Measurements from ENCODE around the gene CPT2. TPM values are rescaled to one million over a fixed set of nuclear protein-coding genes. Genes with fewer than 3 reads are reported as not detected.

CPT2 gene
- total and polyA plus RNA-seq, 9 donors = 6.7 to 32.1 (median 12.1) TPM

DNA sequence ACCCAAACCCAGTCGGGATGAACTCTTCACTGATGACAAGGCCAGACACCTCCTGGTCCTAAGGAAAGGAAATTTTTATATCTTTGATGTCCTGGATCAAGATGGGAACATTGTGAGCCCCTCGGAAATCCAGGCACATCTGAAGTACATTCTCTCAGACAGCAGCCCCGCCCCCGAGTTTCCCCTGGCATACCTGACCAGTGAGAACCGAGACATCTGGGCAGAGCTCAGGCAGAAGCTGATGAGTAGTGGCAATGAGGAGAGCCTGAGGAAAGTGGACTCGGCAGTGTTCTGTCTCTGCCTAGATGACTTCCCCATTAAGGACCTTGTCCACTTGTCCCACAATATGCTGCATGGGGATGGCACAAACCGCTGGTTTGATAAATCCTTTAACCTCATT lies 13.7 kb downstream of the CPT2 start:
- TF ChIP-seq, protein P1, sequence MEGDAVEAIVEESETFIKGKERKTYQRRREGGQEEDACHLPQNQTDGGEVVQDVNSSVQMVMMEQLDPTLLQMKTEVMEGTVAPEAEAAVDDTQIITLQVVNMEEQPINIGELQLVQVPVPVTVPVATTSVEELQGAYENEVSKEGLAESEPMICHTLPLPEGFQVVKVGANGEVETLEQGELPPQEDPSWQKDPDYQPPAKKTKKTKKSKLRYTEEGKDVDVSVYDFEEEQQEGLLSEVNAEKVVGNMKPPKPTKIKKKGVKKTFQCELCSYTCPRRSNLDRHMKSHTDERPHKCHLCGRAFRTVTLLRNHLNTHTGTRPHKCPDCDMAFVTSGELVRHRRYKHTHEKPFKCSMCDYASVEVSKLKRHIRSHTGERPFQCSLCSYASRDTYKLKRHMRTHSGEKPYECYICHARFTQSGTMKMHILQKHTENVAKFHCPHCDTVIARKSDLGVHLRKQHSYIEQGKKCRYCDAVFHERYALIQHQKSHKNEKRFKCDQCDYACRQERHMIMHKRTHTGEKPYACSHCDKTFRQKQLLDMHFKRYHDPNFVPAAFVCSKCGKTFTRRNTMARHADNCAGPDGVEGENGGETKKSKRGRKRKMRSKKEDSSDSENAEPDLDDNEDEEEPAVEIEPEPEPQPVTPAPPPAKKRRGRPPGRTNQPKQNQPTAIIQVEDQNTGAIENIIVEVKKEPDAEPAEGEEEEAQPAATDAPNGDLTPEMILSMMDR (IDR thresholded peaks at IDR 0.05) = no peak
- no peak for TF ChIP-seq POLR2A (IDR thresholded peaks at IDR 0.05)
- intact Hi-C loops (cut with DNase I) = no loop called here

DNA sequence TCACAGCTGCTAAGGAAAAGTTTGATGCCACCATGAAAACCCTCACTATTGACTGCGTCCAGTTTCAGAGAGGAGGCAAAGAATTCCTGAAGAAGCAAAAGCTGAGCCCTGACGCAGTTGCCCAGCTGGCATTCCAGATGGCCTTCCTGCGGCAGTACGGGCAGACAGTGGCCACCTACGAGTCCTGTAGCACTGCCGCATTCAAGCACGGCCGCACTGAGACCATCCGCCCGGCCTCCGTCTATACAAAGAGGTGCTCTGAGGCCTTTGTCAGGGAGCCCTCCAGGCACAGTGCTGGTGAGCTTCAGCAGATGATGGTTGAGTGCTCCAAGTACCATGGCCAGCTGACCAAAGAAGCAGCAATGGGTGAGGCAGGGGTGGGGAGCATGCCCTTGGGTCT lies 14.3 kb downstream of the CPT2 start:
- 89 to 97% (median 95%) methylated on average over 11 of the region's 11 CpGs for WGBS, 3 donors
- H3K36me3 ChIP-seq = peaks cover 2% of the 10 kb centered on the region

More for the DNA sequence above, 13.7 kb downstream of the CPT2 start:
- Histone ChIP-seq H3K27ac (no peak overlapping the region), H3K4me1 (ENCODE audit: insufficient read depth) (no peaks in the 10 kb centered on the region), H3K36me3 (peaks cover 2% of the 10 kb centered on the region), H3K9me3 (no peaks in the 10 kb centered on the region), H3K27me3 (no peaks in the 10 kb centered on the region), H3K4me3 (no peak overlapping the region)
- DNase-seq = no peak
- WGBS, 3 donors = 84 to 88% (median 88%) methylated on average over 7 of the region's 7 CpGs

DNA sequence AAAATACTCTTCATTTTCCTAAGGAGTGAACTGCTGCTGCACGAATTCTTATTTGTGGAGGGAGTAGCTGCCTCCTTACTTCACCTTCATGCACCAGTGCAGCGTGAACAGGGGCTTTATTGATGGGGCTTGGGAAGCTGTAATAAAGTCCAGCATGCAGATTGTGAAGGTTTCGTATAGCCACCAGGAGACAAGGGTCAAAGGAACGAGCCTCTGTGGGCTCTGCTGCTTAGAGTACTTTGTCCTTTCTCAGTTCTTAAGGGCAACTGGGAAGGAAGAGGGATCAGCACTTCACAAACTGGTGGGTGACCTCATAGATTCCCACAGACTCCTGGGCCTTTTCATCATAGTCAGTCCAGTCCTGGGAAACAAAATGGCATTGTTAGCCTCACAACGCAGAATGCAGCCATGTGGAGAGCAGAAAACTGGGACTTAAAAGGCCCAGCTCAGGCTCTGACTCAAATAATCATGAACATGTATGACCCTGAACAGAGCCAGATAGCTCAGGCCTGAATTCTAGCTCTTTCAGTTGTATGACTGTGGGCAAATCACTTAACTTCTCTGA lies 17.8 kb downstream of the CPT2 start:
- TF ChIP-seq POLR2A (IDR thresholded peaks at IDR 0.05) (no peak), EP300 (IDR thresholded peaks at IDR 0.05) (no peak)
- TF ChIP-seq, protein P1 (IDR thresholded peaks at IDR 0.05) = no peak
- Histone ChIP-seq H3K4me1 (ENCODE audit: insufficient read depth) (no peaks in the 10 kb centered on the region), H3K36me3 (no peaks in the 10 kb centered on the region), H3K9me3 (no peaks in the 10 kb centered on the region), H3K4me3 (no peak overlapping the region), H3K27me3 (no peaks in the 10 kb centered on the region), H3K27ac (no peak overlapping the region)
- intact Hi-C loops (cut with DNase I) = no loop called here
- WGBS, 3 donors = 77 to 81% (median 81%) methylated on average over 5 of the region's 5 CpGs
- DNase-seq = no peak

More for the DNA sequence above, 14.3 kb downstream of the CPT2 start:
- no peaks in the 10 kb centered on the region for H3K4me1 ChIP-seq (ENCODE audit: insufficient read depth)
- no peak for DNase-seq
- no peaks in the 10 kb centered on the region for H3K27me3 ChIP-seq
- intact Hi-C loops (cut with DNase I) = no loop called here
- H3K4me3 ChIP-seq = no peak overlapping the region
- H3K27ac ChIP-seq = no peak overlapping the region
- no peaks in the 10 kb centered on the region for H3K9me3 ChIP-seq
- TF ChIP-seq POLR2A (IDR thresholded peaks at IDR 0.05) (no peak), EP300 (IDR thresholded peaks at IDR 0.05) (no peak)
- TF ChIP-seq, protein P1 (IDR thresholded peaks at IDR 0.05) = no peak

DNA sequence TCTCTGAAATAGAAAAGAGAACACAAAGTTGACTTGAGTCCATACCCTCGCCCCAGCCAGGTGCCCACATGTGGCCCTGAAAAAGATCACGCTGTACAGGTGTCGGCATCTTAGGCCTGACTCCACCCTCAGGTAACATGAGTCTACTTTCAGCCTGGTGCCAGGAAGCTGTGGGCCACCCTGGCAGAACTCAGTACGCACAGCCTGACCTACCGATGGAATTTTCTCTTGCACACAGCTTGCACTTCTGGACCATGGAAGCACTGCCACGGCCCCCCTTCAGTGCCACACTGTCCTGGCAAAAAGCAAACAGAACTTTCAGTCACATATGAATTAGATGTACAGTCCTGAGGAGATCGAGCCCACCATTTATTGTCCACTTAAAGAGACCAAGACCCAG lies 21.6 kb downstream of the CPT2 start:
- no peak for TF ChIP-seq EP300 (IDR thresholded peaks at IDR 0.05)
- TF ChIP-seq, protein P1 (IDR thresholded peaks at IDR 0.05) = no peak
- no peak for TF ChIP-seq POLR2A (IDR thresholded peaks at IDR 0.05)
- 89 to 96% (median 93%) methylated on average over 7 of the region's 7 CpGs for WGBS, 3 donors
- no peaks in the 10 kb centered on the region for H3K36me3 ChIP-seq
- intact Hi-C loops (cut with DNase I) = no loop called here
- no peak overlapping the region for H3K27ac ChIP-seq
- H3K9me3 ChIP-seq = no peaks in the 10 kb centered on the region
- no peak for DNase-seq
- H3K4me1 ChIP-seq (ENCODE audit: insufficient read depth) = no peaks in the 10 kb centered on the region
- H3K4me3 ChIP-seq = no peak overlapping the region
- H3K27me3 ChIP-seq = no peaks in the 10 kb centered on the region
